Stimulated activated CD8-positive, alpha-beta memory T cell treated with anti-CD3 and anti-CD28 coated beads, Interleukin-4, amount 100 ng/mL, for 4 hours (primary cell): ENCODE data around the gene HMGN5.
A peak's percentile ranks its signal among the peaks of the same experiment; 100 is the strongest.

Source experiments
- DNase-seq, 2 donors: peaks; one replicate each; pipeline ENCODE4 v3.0.0-alpha.2; 2020; ENCODE audit warnings: low read depth in 2 of 2, low spot score in 1 of 2

Gene HMGN5, protein sequence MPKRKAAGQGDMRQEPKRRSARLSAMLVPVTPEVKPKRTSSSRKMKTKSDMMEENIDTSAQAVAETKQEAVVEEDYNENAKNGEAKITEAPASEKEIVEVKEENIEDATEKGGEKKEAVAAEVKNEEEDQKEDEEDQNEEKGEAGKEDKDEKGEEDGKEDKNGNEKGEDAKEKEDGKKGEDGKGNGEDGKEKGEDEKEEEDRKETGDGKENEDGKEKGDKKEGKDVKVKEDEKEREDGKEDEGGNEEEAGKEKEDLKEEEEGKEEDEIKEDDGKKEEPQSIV

DNA sequence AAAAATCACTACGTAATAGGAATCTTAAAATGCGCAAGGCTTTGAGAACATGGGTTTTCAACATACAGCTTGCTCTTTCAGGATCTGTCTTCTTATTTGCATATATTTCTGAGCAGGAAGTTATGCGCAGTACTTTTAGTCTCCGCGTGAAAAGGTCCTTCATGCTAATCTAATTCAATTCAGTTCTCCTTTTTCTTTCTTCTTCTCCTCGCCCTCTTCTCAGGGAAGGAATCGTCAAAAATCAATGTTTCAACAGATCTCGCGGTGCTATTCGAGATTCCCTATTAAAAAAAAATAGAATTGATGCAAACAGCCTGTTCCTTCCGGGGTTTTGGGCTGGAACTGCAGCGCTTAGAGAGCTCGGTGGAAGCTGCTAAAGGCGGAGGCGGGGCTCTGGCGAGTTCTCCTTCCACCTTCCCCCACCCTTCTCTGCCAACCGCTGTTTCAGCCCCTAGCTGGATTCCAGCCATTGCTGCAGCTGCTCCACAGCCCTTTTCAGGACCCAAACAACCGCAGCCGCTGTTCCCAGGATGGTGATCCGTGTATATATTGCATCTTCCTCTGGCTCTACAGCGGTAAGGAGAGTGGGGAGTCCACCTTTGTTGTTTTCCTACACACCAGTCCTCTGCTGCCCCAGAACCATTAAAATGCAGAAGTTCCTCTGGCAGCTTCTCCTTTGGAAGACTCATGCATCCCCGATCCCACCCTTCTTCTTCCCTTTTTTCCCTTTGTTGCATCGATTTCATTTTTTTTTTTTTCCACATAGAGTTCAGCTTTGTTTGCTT, at the start of gene HMGN5, which contains the start of gene SH3BGRL:
Gene HMGN5 (minus strand): TSS at position 243 of the 785 bp plus-strand sequence. CDS start 80,364 bp downstream, outside the sequence.
Gene SH3BGRL (plus strand): TSS at position 432 of the 785 bp plus-strand sequence. CDS start 99 bp downstream, at position 531.
- peak; percentile 32 to 47 for DNase-seq

DNA sequence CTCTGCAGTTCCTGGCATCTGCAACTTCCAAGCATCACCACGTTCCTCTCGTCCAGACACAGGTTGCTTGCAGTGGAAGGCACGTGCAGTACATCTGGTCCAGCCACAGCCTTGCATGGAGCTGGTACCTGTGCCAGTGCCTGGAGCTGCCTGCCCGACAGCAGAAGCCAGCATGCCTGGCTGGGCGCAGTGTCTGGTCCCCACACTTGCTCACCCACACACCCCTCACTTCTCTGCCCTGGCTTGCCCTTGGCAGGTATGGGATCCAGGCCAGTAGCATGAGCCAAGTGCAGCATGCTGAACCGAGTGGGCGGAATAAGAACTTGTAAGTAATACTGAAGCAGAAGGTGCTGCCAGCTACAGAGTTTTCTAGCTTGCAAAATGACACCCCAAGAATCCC, 40.0 kb upstream of the HMGN5 start:
- DNase-seq = no peak

DNA sequence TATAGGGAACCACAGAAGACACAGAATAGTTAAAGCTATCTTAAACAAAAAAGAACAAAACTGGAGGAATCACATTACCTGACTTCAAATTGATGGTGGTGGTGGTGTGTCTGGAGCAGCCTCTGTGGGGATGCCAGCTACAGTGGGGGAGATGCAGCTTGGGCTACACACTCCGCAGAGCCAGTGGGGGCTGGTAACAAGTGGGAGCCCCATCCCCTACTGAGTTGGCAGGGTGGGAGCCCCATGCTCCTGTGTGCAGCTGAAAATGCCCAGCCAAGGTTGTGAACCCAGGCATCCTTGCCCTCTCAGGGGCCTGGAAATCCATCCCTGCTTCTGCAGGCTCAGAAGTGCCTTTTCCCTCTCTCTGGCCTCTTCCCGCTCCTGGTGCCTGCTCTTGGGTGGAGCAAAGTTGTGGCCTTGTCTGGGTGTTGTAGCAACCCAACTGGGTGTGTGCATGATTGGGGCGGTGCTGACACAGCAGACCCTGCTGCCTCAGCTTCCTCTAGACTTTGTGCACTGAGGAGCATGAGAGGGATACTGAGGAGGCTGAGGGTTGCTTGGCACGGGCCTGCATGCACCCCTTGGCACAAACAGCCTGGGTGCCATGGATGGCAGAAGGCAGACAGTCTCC, 39.1 kb upstream of the HMGN5 start:
- DNase-seq = no peak

DNA sequence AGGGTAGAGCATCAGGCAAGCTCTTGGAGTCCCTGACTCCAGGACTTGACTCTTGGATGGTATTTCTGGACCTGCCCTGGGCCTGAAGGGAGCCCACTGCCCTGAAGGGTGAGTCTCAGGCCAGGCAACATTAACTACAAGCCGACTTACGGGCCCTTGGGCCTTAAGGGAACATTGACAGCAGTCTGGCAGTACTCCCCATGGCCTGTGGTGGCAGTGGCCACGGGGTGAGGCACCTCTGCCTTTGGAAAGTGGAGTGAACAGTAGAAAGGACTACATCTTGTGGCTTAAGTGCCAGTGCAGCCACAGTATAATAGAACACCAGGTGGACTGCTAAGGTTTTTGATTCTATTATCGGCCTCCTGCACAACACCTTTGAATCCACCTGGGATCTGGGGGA, 36.5 kb upstream of the HMGN5 start:
- no peak for DNase-seq

DNA sequence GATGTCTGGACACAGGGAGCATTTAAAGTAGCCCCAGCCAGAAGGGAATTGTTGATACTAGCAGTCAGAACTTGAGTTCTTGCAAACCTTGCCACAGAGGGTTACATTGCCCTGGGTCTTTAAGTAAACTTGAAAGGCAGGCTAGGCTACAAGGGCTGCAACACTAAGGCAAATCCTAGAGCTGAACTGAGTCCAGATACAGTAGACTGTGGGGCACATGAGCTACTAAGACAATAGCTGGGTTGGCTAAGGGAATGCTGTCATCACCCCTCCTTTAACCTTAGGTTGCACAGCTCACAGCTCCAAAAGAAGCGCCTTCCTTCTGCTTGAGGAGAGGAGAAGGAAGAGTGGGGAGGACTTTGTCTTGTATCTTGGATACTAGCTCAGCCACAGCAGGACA, 35.8 kb upstream of the HMGN5 start:
- DNase-seq = no peak

DNA sequence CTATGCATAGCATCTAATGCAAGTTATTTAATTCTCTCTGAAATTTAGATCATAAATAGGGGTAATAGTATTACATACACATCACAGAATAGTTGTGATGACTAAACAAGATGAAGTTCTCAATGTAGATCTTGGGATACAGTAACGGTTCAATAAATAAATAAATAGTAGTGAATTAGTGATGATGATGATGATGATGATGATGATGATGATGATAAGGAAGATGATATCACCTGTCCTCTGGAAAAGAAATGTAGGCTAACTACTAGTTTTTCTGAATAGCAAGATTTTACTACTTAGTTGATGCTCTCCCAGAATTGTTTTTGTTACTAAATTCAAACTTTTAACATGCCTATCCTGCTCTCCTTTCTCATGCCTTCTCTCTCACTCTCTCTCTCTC, 30.5 kb upstream of the HMGN5 start:
- no peak for DNase-seq

DNA sequence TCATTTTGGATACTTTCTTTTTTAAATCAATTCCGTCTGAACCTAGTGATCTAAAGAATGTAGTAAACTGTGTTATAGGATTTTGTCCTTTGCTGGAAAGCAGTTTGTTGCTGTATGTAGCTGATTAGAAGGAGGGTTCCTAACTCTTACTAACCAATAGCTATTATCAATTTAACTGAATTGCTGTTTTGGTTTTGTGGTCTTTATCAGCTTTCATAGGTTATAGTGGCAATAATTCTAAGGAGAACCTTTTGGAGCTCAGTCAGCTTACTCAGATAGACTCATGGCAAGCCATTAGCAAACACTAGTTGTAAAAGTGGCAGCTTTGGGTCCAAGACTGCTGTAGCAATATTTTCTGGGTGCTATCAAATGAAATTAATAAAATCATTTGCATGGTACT, 29.8 kb upstream of the HMGN5 start:
- no peak for DNase-seq

DNA sequence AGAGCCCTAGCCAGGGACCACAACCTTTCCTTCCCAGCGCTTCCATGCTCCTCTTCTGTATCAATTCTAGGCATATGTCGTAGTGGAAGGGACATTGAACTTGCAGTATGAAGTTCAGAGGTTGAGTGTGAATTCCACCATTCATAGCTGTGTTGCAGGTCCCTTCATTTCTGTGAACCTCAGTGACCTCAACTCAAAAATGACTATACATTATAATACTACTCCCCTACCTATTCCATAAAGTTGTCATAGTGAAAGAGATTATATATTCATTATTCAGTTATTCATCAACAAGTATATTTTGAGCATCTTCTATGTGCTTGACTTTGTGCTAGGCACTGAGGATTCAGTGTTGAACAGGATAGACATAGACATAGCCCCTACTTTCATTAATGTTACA, 28.2 kb upstream of the HMGN5 start:
- DNase-seq = no peak

DNA sequence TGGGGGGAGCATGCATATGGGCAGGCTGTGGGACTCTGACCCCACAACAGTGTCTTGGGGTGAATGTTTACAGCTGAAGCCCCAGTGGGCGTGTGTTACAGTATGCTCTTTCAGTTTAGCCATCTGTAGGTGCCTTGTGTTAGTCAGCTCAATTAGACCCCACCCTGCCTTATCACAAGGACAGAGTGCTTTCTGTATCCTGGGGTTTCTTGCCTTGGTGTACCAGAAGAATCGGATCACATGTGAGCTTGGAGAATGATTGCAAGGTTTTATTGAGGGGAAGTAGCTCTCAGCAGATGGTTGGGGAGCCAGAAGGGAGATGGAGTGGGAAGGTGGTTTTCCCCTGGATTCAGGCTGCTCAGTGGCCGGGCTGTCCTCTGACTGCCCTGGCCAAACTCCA, 27.5 kb upstream of the HMGN5 start:
- no peak for DNase-seq

DNA sequence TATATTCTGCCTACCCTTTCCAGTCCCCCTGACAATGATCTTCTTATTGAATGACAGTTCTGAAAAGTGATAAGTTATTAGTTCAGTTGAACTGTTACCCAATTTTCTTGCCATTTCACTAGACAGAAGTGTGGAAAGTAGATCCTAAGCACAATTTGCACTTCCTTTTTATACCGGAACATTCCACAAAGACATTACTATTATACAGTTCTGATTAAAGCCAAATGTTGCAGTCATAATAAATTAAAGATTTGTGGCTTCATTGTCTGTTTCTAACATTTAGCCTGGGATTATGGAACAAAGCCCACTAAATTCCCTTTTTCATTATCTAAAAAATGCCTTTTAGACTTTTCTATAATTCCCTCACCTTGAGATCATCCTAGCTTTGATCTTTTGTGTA, 14.0 kb upstream of the HMGN5 start:
- no peak for DNase-seq

DNA sequence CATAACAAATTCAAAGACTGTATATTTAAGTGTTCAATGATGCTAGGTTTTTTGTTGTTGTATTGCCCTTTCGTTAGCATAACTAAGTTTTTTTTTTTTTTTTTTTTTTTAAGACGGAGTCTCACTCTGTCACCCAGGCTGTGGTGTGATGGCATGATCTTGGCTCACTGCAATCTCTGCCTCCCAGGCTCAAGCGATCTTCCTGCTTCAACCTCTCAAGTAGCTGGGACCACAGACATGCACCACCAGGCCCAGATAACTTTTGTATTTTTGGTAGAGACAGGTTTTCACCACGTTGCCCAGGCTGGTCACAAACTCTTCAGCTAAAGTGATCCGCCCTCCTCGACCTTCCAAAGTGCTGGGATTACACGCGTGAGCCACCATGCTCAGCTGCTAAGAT, 7.2 kb upstream of the HMGN5 start:
- no peak for DNase-seq

DNA sequence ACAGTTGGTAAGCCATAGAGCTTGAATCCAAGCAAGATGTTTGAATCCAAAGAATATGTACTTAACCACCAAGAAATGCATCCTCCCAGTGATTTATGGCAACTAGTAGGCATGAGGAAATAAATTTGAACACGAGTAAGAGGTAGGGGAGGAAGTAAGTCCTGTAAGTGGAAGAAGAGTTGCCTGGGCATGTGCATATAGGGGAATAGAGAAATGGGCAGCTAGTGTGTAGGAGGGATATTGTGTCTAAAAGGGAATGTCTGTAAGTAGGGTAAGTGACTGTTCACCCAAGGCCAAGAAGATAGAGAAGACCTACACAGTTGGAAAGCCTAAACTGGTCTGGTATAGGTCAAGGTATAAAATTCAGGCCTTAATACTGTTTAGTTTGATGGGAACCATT, 4.8 kb upstream of the HMGN5 start:
- no peak for DNase-seq

DNA sequence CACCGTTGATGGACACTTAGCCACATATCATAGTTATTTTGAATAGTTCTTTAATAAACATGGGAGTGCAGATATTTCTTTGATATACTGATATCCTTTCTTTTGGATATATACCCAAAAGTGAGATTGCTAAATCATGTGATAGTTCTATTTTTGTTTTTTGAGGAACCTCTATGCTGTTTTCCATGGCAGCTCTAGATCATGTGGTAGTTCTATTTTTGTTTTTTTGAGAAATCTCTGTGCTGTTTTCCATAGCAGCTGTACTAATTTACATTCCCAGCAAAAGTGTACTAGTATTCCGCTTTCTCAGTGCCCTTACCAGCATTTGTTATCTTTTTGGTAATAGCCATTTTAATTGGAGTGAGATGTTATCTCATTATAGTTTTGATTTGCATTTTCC, 3.8 kb upstream of the HMGN5 start:
- no peak for DNase-seq

DNA sequence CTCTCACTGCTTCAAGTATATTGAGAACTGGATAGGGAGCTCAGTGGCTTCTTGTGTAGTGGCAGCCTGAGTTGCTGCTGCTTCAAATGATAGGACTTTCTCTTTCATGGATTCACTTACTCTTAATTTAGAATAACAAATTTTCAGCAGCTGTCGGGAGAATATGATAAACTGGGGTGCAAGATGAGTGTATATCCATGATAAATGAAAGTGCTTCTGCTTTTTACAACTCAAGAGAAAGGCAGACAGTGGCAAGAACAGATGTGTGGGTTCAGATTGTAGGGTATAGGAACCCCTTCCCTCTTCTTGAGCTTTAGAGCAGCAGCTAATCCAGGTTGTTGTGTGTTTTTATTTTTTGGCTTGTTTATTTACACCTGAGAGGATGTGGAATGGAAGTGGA, 1.2 kb upstream of the HMGN5 start:
- no peak for DNase-seq

DNA sequence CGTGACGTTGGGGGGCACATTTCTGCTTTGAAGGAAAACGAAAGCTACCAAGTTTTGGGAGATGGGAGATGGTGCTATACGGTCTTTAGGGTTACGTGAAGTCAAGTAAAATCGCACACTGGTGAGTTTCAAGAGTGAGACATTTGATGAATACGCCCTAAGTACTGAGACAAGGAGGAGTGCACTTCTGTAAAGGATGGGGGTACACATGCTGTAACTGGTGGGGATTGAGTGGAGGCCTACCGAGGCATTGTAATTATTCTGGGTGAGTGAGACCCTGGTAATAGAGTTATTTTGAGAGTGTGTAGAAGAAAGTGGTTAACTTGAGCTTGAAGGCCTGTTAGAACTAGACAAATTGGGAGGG, 725 bp upstream of the HMGN5 start:
- no peak for DNase-seq

DNA sequence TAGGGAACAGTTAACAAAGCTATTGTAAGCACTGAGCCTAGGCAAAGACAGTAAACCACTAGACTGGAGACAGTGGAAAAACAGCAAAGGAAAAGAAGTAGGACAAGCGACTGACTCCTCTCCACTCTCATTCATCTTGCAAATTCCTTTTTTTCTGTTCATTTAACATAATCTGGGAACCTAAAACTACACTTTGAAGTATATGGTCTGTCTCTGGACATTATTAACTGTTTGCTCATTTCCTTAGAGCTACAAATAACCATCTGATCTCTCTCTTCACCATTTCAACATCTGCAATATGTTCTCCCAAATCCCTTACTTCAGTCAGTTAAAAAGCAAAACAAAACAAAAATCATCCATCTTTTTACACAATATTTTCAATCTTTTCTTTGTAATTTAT, 642 bp downstream of the HMGN5 start:
- no peak for DNase-seq

DNA sequence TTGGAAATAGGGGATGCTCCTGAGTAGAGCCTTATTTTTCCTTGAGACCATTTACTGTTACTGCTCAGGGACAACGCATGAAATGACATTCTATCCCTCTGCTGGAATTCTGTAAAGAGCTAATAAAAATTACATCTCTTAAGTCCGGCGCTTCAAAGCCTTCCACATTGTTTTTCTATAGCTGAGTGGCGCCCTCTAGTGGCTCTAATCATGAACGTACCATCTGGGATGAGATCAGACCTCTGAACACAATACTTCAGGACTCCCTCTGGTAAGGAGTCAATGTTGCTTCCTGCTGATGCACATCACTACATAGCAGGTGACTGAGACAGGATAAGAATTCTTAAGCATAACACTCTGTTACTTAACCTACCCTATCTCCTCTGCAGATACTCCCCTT, 6.0 kb downstream of the HMGN5 start:
- peak; percentile 8 to 24 for DNase-seq

DNA sequence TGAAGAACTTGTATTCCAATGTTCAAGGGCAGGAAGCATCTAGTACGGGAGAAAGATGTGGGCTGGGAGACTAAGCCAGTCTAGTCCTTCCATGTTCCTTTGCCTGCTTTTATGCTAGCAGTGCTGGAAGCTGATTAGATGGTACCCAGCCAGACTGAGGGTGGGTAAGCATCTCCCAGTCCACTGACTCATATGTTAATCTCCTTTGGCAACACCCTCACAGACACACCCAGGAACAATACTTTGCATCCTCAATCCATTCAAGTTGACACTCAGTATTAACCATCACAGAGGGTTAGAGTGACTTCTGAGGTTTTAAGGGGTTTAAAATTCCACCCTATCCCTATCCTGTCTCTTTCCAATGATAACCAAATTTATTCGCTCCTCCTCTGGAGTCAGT, 6.5 kb downstream of the HMGN5 start:
- DNase-seq = no peak

DNA sequence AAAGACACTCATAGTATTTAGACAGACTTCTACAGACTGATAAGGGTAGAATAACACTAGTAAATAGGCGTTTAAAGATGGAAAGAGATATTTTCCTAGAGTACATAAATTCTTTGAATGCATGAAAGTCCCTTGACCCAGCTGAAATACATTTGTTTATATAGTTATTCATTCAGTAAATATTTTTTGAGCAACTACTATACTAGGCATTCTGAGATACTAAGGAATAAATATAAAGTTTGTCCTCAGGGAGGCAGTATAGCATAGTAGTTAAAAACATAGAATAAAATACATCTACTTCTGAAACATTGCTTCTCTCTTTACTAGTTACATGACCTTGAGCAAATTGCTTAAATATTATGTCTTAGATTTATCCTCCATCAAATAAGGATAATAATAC, 27.4 kb downstream of the HMGN5 start:
- no peak for DNase-seq

DNA sequence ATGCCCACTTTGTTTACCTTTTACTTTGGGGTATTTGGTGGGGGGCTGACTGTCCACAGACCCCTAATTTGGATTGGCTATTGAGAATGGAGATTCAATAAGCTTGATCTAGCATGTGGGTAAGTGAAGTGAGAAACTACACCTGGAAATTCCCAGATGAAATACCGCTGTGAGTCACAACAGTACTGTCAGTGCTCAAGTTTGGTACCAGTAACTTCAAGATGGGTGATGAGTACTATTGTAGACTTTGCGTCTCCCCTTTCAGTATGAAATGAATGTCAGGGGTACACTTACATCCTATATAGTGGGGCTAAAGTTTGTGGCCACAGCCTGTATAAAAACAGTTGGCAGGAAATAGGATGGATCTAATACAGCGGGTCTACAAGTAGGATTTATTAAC, 33.3 kb downstream of the HMGN5 start:
- DNase-seq = no peak

DNA sequence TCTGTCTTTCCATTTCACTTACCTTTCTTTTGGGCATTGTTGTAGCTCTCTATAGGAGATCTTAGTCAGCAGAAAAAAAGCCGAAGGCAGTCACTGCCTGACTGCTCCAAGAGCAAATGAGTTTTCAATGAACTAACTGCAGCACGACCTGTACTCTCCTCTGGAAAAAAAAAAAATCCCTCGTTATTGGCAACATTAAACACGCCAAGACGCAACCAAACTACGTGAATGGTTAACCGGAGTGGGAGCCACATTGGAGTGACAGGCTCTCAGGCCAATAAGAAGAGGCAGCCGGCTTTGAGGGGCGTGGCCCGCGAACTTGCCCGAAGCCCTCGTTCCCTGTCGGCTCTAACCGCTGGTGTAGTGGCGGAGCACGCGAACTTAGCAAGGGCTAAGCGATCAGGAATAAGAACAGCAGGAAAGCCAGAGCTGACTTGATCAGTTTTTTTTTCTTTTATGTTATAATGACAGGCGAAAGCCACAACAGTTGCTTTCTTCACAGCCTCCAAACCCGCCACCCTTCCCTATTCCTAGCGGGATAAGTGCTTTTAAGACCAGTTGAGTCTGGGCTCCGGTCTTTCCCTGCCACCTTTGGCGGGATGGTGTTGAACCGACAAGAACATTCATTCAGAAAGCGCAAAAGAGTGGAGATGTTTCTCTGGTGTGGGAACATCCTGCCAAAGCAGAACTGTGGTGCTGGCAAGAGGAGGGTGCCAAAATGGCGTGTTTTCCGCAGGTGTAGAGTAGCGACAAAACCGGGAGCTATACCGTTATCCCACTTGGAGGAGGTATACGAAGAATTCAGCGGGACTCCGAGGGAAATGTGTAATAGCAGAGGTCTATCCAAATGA, 80.0 kb downstream of the HMGN5 start:
- peak; percentile 71 to 76 for DNase-seq
